CD14-positive monocyte (primary cell): ENCODE results near the gene MAD2L1BP. TPM values are rescaled to one million over a fixed set of nuclear protein-coding genes. Genes with fewer than 3 reads are reported as not detected.

Source experiments
- DNase-seq, 3 donors: peaks; one replicate each; pipeline ENCODE4 v3.0.0-alpha.2; 2011 to 2022
- H2AFZ ChIP-seq: 2 replicates; pipeline ENCODE4 v1.6.0; 2012; ENCODE audit warnings: mild to moderate bottlenecking, low read depth, low read length, inconsistent platforms; ENCODE audit not compliant: insufficient read depth, poor library complexity, severe bottlenecking
- H3K27ac ChIP-seq, 2 donors: 1 replicate in 1 of 2; 2 replicates in 1 of 2; pipeline ENCODE4 v1.5.1; 2012 to 2013; ENCODE audit warnings: low read length in 2 of 2, control low read depth in 1 of 2, inconsistent platforms in 1 of 2, low read depth in 1 of 2, mild to moderate bottlenecking in 1 of 2
- H3K27me3 ChIP-seq, 2 donors: one replicate each; pipeline versions ENCODE4 v1.6.0 to v1.6.1; 2011 to 2013; ENCODE audit warnings: low read length in 2 of 2; ENCODE audit not compliant: control insufficient read depth in 2 of 2, insufficient read depth in 2 of 2
- H3K36me3 ChIP-seq, 2 donors: replicated peaks in 1 of 2; 1 replicate in 1 of 2; 2 replicates in 1 of 2; pipeline versions ENCODE4 v1.5.1 to v1.6.1; 2012 to 2013; ENCODE audit warnings: low read length in 2 of 2, control low read depth in 1 of 2, inconsistent platforms in 1 of 2, mild to moderate bottlenecking in 1 of 2; ENCODE audit not compliant: insufficient read depth in 2 of 2, control insufficient read depth in 1 of 2
- H3K4me1 ChIP-seq, 2 donors: 1 replicate in 1 of 2; 2 replicates in 1 of 2; pipeline versions ENCODE4 v1.5.1 to v1.6.1; 2012 to 2013; ENCODE audit warnings: low read length in 2 of 2, control low read depth in 1 of 2, inconsistent platforms in 1 of 2, mild to moderate bottlenecking in 1 of 2, moderate library complexity in 1 of 2; ENCODE audit not compliant: insufficient read depth in 2 of 2, control insufficient read depth in 1 of 2
- H3K4me2 ChIP-seq: replicated peaks from 2 replicates; pipeline ENCODE3; 2012; ENCODE audit warnings: low read length, moderate library complexity, mild to moderate bottlenecking; ENCODE audit not compliant: poor library complexity, severe bottlenecking; ENCODE audit errors: extremely low read depth
- H3K4me3 ChIP-seq, 3 experiments: fragments of 200-600 bp in 1 of 3; sonication (generic) in 1 of 3; replicated peaks in 1 of 3; 1 replicate in 2 of 3; 2 replicates in 1 of 3; pipeline ENCODE4 v1.5.1; 2011 to 2013; ENCODE audit warnings: low read length in 3 of 3, mild to moderate bottlenecking in 3 of 3, control low read depth in 2 of 3, low read depth in 2 of 3, inconsistent platforms in 1 of 3, moderate library complexity in 1 of 3
- H3K79me2 ChIP-seq: 2 replicates; pipeline ENCODE4 v1.6.0; 2012; ENCODE audit warnings: mild to moderate bottlenecking, control low read depth, inconsistent platforms, low read length, moderate library complexity; ENCODE audit not compliant: insufficient read depth
- H3K9ac ChIP-seq: 2 replicates; pipeline ENCODE4 v1.6.0; 2017; ENCODE audit warnings: low read length, mild to moderate bottlenecking; ENCODE audit not compliant: insufficient read depth, poor library complexity, severe bottlenecking
- H3K9me3 ChIP-seq, 2 donors: replicated peaks in 1 of 2; 1 replicate in 1 of 2; 2 replicates in 1 of 2; pipeline versions ENCODE4 v1.5.1 to v1.6.1; 2012 to 2013; ENCODE audit warnings: low read length in 2 of 2, control low read depth in 1 of 2; ENCODE audit not compliant: control insufficient read depth in 1 of 2, insufficient read depth in 1 of 2
- H4K20me1 ChIP-seq: 2 replicates; pipeline ENCODE4 v1.6.0; 2012; ENCODE audit warnings: mild to moderate bottlenecking, low read length, control low read depth, moderate library complexity; ENCODE audit not compliant: insufficient read depth
- H3K27ac Mint-ChIP-seq, 7 donors: one replicate each; pipeline ENCODE4 v1.8.0; 2020; ENCODE audit warnings: mild to moderate bottlenecking in 7 of 7, mixed read lengths in 7 of 7, moderate library complexity in 6 of 7, inconsistent platforms in 2 of 7
- H3K27me3 Mint-ChIP-seq, 3 donors: one replicate each; pipeline ENCODE4 v1.8.0; 2021 to 2022; ENCODE audit warnings: low read depth in 3 of 3, mild to moderate bottlenecking in 3 of 3, mixed read lengths in 3 of 3, moderate library complexity in 3 of 3, inconsistent platforms in 1 of 3
- H3K36me3 Mint-ChIP-seq, 2 donors: one replicate each; pipeline ENCODE4 v1.8.0; 2020; ENCODE audit warnings: mixed read lengths in 2 of 2, inconsistent platforms in 1 of 2, mild to moderate bottlenecking in 1 of 2
- H3K4me1 Mint-ChIP-seq: one replicate; pipeline ENCODE4 v1.8.0; 2020; ENCODE audit warnings: mild to moderate bottlenecking, mixed read lengths
- H3K4me3 Mint-ChIP-seq, 2 donors: one replicate each; pipeline ENCODE4 v1.8.0; 2020; ENCODE audit warnings: mild to moderate bottlenecking in 2 of 2, mixed read lengths in 2 of 2, moderate library complexity in 1 of 2
- H3K9me3 Mint-ChIP-seq, 7 donors: one replicate each; pipeline ENCODE4 v1.8.0; 2020 to 2022; ENCODE audit warnings: mixed read lengths in 7 of 7, mild to moderate bottlenecking in 6 of 7, moderate library complexity in 6 of 7, inconsistent platforms in 2 of 7
- WGBS: methylation state at CpG from one replicate; pipeline ENCODE4 v1.1.5; 2013; ENCODE audit warnings: missing lambda C conversion rate; ENCODE audit not compliant: insufficient coverage; 5-methylcytosine and 5-hydroxymethylcytosine counted together
- intact Hi-C, 2 donors: fragments of 100-400 bp; cut with micrococcal nuclease; formaldehyde crosslinking; loops; one replicate each; pipeline versions ENCODE4 v1.15.0 to v1.15.1; 2023
- polyA plus RNA-seq, 3 donors: library from polyadenylated mRNA; depleted of rRNA in 1 of 3; unstranded in 2 of 3; stranded (reverse) in 1 of 3; fragments of 300-500 nt in 2 of 3; fragments of >200 nt in 1 of 3; fragmentation: Illumina TruSeq in 2 of 3; gene quantifications; 1 replicate in 2 of 3; 2 replicates in 1 of 3; pipeline ENCODE4 v1.2.3, GENCODE V29; 2012 to 2021
- TF ChIP-seq, protein P1 (sequence below): fragments of 200-600 bp; IDR thresholded peaks from one replicate; pipeline ENCODE4 v1.8.0; 2022; ENCODE audit warnings: antibody characterized with exemption, mild to moderate bottlenecking

MAD2L1BP gene
- polyA plus RNA-seq, 3 donors = 17.3 to 33.5 (median 26.5) TPM

DNA sequence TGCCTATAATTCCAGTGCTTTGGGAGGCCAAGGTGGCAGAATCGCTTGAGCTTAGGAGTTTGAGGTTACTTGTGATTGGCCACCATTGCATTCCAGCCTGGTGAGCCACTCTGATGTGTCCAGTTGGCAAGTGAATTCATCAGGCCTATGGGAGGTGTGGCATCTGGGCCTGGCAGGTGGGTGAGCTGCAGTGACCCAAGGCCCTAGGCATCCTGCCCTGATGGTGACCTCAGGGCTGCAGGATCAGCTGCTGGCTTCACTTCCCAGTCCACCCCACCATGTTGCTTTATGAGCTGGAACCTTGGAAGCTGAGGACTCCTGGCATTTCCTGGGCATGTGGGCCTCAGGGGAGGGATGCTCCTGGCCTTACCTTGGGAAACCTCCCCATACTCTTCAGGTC, 29.7 kb downstream of the MAD2L1BP start:
- intact Hi-C loops = loop anchor here (5.0 kb wide), 4 partner anchors 97 to 282 kb away; partner anchors contain the start of gene VEGFA (in 1 of the 2)
- H3K4me2 ChIP-seq = no peak overlapping the region
- DNase-seq = no peak
- Mint-ChIP-seq H3K4me1 (peaks cover 16% of the 10 kb centered on the region), H3K27ac (no peak overlapping the region), H3K4me3 (no peak overlapping the region), H3K36me3 (peaks cover 5 to 11% of the 10 kb centered on the region in 2 donors), H3K27me3 (peaks cover 11 to 17% (median 15%) of the 10 kb centered on the region in 3 donors), H3K9me3 (peaks cover 0 to 12% (median 8%) of the 10 kb centered on the region in 7 donors)
- H3K4me3 ChIP-seq = no peak overlapping the region
- no peak overlapping the region for H3K9ac ChIP-seq
- H3K4me1 ChIP-seq = peaks cover 8 to 14% of the 10 kb centered on the region in 2 donors
- H3K36me3 ChIP-seq = peaks cover 0 to 7% of the 10 kb centered on the region in 2 donors
- H4K20me1 ChIP-seq = peaks cover 7% of the 10 kb centered on the region
- H3K27ac ChIP-seq = no peak overlapping the region
- TF ChIP-seq, protein P1, sequence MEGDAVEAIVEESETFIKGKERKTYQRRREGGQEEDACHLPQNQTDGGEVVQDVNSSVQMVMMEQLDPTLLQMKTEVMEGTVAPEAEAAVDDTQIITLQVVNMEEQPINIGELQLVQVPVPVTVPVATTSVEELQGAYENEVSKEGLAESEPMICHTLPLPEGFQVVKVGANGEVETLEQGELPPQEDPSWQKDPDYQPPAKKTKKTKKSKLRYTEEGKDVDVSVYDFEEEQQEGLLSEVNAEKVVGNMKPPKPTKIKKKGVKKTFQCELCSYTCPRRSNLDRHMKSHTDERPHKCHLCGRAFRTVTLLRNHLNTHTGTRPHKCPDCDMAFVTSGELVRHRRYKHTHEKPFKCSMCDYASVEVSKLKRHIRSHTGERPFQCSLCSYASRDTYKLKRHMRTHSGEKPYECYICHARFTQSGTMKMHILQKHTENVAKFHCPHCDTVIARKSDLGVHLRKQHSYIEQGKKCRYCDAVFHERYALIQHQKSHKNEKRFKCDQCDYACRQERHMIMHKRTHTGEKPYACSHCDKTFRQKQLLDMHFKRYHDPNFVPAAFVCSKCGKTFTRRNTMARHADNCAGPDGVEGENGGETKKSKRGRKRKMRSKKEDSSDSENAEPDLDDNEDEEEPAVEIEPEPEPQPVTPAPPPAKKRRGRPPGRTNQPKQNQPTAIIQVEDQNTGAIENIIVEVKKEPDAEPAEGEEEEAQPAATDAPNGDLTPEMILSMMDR = no peak
- no peaks in the 10 kb centered on the region for H3K9me3 ChIP-seq
- H3K27me3 ChIP-seq = peaks cover 0 to 3% of the 10 kb centered on the region in 2 donors
- H3K79me2 ChIP-seq = no peaks in the 10 kb centered on the region
- WGBS = 100% methylated on average over 1 of the region's 1 CpG
- H2AFZ ChIP-seq = no peak overlapping the region

DNA sequence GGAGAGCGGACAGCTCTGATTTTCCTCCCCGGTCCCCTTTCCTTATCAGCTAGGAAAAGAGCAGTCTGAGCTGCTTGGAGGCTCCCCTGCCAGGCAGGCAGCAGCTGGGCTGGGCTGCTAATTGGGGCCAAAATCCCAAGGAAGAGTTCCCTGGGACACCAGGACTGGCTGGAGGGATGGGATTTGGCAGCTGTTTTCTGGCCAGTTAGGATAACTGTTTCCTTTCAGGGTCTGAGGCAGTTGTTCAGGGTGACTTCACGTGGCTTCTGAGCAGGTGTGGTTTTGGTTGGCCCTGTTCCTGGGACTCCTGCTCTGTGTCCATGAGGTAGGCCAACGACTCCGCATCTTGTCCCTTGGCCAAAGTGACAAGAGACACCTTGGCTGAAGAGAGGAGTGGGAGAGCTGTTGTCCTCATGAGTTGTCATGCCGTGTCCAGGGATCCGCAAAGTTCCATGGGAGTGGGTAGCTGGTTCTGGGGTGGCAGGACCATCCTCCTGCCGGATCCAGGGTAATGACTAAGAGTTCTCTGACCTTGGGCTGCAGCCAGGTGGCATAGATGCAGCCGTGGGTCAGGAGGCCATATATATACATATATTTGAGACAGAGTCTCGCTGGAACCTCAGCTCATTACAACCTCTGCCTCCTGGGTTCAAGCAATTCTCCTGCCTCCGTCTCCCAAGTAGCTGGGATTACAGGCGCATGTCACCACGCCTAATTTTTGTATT, 30.7 kb downstream of the MAD2L1BP start:
- Histone ChIP-seq H3K27me3 (peaks cover 0 to 3% of the 10 kb centered on the region in 2 donors), H3K9me3 (no peaks in the 10 kb centered on the region), H3K4me2 (no peak overlapping the region), H3K4me1 (peaks cover 8 to 14% of the 10 kb centered on the region in 2 donors), H3K79me2 (no peaks in the 10 kb centered on the region), H4K20me1 (peaks cover 7% of the 10 kb centered on the region), H3K4me3 (no peak overlapping the region), H3K36me3 (peaks cover 4 to 17% of the 10 kb centered on the region in 2 donors), H2AFZ (no peak overlapping the region), H3K27ac (no peak overlapping the region), H3K9ac (no peak overlapping the region)
- H3K27ac Mint-ChIP-seq = peak overlapping the region in 1 of 7 donors; percentile 45
- TF ChIP-seq, protein P1 = no peak
- peaks cover 15 to 21% of the 10 kb centered on the region in 2 donors for H3K36me3 Mint-ChIP-seq
- peaks cover 11 to 17% (median 16%) of the 10 kb centered on the region in 3 donors for H3K27me3 Mint-ChIP-seq
- 89% methylated on average over 5 of the region's 13 CpGs for WGBS
- peaks cover 16% of the 10 kb centered on the region for H3K4me1 Mint-ChIP-seq
- no peak for DNase-seq
- intact Hi-C loops = loop anchor here (2.0 to 5.0 kb wide), 5 partner anchors 96 to 412 kb away; partner anchors contain the start of gene VEGFA (in 1 of the 2)
- H3K9me3 Mint-ChIP-seq = peaks cover 0 to 3% (median 0%) of the 10 kb centered on the region in 7 donors
- no peak overlapping the region for H3K4me3 Mint-ChIP-seq
